Fibroblast of the conjunctiva (primary cell): Measurements from ENCODE around the gene KRTAP4-16.
"Not testable (repeated sequence)": the region's sequence is repeated elsewhere in the genome, so short reads cannot be mapped to it uniquely, and the experiment has no call there.

Experiments used
- DNase-seq: peaks from one replicate; pipeline ENCODE4 v3.0.0-alpha.2; 2010; ENCODE audit warnings: low read depth

KRTAP4-16 gene

DNA sequence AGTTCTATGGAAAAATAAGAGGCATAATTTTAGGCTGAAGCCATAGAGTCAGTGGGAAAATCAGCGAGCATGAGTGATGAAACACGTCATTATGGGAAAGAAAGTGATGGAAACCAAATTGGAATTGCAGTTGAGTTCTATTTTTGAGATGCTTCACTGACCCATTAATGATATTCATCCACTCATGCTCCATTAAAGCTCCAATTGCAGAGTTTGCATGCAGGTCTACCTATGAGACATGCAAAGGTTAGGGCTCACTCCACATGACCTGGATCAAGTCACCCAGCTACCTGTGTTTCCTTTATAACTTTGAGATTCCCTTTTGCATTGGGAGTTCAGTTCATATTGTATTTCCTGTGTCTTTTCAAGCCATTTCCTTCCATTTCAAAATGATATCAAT is 28.3 kb downstream of the KRTAP4-16 start:
- no peak for DNase-seq

DNA sequence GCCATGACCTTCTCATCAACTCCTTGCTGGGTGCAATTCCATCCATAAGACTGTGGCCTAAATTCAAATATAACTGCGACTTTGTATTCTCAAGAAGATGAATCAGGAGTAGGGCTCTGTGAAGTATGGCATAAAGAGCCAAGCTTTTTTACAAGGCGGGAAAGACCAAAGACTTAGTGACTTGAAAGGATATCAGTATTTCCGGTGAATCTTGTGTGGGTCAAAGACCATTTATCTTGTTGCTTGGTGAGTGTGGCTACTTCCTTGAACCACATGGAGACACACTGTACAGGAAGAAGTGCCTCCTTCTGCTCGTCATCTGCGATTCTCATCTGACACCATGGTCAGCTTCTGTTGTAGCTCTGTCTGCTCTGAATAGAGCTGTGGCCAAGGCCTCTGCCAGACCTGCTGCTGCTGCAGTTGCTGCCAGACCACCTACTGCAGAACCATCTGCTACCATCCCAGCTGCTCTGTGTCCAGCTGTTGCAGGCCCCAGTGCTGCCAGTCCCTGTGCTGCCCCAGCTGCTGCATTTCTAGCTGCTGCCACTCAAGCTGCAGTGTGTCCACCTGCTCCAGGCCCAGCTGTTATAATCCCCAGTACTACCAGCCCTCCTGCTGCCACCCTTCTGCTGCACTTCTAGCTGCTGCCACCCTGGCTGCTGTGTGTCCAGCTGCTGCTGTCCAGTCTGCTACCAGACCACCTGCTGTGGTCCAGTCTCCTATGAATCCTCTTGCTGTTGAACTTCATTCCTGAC is 30.2 kb downstream of the KRTAP4-16 start:
- DNase-seq = no peak

DNA sequence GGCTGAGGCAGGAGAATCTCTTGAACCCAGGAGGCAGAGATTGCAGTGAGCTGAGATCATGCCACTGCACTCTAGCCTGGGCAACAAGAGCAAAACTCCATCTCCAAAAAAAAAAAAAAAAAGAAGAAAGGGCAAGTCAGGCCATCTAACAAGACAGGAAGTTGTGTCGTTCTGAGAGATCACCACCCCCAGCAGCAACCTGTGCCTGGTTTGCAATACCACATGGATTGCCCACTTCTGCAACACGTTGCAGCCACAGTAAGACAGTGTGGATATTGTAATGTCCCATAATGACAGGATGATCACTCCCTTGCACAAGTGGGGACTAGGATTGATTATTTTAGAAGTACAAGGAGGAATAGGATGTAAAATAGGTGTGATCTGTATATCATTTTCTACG is 33.0 kb downstream of the KRTAP4-16 start:
- DNase-seq = no peak

DNA sequence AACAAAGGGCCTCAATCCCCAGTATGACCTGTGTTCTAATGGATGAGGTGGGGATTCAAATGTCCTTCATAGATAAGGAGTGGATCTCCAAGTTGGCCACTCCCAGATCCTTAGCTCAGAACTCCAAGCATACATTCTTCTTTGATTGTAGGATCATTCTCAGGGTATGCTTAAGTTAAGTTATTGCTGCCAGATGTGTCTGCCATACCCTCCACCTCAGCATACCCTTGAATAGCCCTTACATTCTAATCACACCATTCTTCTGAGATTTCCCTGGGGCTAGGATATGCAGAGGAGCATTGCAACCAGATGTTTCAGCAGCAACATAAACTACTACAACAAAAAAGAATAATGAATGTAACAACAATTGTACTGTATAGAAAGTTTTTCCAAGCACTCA is 34.7 kb downstream of the KRTAP4-16 start:
- peak; percentile 59 for DNase-seq

DNA sequence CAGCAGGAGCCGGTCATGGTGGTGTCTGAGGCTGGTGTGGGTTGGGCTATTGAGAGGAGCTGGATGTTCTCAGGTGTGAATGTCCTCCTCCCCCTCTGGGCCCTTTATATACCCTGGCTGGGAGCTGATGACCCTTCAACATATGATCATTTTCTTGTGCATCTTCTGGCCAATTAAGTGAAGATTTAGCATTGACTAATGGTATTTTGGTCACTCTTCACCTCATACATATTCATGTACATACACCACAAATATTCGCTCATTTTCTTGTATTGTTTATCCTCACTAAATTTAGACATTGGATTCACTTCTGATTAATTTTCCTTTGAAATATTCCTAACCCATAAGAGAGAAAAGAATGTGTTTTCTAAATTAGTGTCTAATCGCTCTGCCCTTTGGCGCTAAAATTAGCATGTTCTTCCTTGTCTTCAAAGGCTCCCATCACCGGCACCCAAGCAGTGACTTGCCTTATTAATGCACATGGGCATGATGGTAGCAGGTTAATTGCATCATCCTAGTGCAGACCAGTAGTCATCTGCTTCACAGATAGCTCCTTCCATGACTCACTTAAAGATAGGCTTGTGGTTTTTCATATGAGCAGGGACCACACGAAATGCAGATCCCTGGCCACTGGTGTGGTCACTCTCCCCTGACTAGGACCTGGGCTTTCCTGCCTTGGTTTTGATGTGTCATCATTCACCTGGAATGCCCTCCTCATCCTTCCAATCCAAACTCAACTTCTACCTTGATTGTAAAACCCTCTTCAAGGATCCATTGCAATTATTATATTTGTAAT is 36.0 kb downstream of the KRTAP4-16 start, which contains the start of gene KRTAP2-4:
Gene KRTAP2-4 (minus strand): TSS at position 51 of the 796 bp plus-strand sequence. CDS start 34 bp downstream, at position 17.
- no peak for DNase-seq

DNA sequence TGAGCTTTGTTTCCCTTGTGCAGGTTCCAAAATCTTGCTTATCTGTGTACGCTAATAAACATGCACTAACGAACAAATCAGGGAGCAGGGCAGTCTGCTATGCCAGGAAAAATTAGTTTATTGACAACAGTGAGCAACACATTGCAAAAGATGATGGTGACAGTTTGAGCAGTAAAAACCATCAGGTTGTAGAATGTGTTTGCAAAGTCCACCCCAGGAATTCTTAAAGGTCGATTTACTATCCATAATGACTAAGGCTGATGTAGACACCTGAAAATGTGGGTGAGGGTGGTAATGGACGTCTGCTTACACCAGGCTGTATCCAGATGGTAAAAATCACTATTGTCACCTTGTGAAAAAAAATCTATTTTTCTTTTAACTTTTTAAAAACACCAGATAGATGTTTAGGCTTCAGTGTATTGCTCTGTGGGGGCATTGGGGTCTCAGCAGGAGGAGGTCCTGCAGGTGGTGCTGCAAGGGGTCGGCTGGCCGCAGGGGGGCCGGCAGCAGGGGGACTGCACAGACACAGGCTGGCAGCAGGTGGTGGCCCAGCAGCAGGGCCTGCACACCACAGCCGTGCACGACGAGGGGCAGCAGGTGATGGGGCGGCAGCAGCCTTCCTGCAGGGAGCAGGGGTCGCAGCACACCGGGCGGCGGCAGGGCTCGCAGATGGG is 36.9 kb downstream of the KRTAP4-16 start:
- not testable (repeated sequence) for DNase-seq

DNA sequence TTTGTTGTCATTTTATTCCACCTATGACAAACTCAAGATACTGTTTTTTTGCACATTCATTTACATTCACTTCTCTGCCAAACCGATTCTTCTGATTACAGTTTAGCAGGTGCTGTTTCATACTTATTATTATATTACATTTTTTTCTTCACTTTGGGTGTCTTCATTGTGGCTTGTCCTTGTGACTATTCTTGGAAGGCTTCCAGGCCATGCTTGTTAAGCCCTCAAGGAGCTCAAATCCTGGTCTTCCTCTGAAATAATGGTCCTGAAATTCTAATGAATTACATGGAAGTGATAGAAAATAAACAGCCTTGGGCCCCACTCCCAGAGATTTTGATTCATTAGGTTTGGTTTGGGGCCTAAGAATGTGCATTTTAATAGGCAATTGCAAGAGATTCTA is 37.7 kb downstream of the KRTAP4-16 start:
- DNase-seq = no peak

DNA sequence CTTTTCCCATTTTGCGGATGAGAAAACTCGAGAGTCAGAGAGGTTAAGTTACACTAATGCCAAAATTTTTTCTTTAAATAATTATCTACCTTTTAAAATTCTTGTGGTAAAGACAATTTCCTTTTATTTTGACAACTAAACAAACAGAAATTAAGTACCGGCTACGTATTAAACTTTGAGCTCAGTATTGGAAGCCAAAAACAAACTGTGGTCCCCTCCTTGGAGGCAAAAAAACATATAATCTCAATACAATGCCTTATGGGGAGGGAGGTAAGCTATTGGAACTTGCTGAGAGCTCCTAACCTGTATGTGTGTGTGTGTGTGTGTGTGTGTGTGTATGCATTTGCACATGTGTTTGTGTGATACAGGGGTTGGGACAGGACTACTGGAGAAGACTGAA is 38.6 kb downstream of the KRTAP4-16 start:
- DNase-seq = no peak

DNA sequence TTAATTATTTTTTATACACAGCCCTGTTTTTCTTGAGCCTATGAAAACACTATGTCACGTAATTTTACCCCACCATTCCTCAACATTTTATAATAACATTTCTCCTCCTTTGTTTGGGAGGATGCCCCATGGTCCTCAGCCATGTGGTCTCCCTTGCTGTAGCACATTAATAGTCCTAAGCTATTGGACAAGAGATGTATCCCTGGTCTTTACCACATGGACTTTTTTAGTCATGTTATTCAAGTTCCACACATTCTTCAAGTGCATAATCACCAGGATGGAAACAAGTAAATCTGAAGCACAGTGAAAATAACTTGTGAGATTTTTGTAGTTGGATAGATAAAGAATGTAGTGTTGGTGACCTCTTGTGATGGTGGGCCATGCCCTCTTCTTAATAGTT is 40.0 kb downstream of the KRTAP4-16 start:
- DNase-seq = peak; percentile 75

DNA sequence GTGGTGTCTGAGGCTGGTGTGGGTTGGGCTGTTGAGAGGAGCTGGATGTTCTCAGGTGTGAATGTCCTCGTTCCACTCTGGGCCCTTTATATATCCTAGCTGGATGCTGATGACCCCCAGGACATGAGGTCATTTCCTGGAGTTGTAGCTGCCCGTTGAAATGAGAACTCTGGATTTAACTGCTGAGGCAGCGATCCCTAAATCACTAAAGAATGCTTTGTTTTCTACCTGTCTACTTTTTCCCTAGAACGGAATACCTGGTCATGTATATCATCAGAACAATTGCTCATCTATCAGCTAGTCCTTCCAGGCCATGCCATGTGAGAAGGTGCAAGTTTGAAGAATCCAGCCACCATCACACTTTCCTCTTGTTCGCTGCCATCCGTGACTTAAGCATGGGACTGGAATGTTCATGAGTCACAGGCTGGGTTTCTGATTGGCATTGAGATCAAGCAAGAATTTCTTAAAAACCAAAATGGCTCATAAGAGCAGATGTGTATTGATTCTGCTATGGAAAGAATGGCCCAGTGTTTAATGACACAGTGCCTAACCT is 41.9 kb downstream of the KRTAP4-16 start, which contains the start of gene KRTAP2-3:
Gene KRTAP2-3 (minus strand): TSS at position 63 of the 553 bp plus-strand sequence. CDS start 64 bp downstream, outside the sequence.
- peak; percentile 54 for DNase-seq

DNA sequence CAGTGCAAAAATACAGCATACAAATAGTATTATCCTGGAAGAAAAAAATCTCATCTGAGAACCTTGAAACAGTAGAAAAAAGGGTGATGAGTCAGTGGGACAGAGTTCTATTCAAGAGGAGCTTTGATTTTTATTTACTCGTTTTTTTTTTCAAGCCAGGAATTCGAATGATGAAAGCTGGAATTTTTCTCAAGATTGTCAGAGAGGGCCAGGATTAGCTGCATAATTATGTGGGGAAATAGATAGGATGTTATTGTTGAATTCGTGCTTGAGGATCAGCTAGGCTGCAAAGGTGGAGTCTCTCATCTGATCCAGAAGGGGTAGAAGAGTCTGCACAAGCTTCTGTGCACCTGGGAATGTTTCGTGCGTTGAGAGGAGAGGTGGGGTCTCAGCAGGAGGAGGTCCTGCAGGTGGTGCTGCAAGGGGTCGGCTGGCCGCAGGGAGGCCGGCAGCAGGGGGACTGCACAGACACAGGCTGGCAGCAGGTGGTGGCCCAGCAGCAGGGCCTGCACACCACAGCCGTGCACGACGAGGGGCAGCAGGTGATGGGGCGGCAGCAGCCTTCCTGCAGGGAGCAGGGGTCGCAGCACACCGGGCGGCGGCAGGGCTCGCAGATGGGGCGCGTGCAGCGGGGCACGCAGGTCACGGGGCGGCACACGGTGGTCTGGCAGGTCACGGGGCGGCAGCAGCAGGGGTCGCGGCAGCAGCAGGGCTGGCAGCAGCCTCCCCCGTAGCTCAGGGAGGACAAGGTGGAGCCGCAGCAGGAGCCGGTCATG is 42.5 kb downstream of the KRTAP4-16 start:
- not testable (repeated sequence) for DNase-seq

DNA sequence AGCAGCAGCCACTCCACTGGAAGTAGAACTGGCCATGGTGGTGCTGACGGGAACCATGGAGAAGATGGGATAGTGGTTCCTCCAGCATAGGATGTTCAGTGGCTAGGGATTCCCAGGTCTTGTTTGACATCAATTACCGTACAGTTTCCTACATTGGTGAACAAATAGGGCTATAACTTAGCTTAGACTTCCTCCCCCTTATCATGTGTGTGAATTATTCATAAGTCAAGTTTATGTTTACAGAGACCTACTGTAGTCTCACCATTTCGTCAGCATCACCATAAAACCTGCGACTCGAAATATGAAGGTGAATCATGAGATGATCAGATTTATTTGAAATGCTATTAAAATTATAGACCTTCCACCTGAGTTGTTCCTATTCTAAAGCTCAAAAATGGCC is 43.3 kb downstream of the KRTAP4-16 start:
- no peak for DNase-seq

DNA sequence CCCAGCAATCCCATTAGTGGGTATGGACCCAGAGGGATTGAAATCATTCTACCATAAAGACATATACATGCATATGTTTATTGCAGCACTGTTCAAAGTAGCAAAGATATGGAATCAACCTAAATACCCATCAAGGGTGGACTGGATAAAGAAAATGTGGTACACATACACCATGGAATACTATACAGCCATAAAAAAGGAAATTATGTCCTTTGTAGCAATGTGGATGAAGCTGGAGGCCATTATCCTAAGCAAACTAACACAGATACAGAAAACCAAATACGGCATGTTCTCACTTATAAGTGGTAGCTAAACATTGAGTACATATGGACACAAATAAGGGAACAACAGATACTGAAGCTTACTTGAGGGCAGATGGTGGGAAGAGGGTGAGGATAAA is 44.5 kb downstream of the KRTAP4-16 start:
- no peak for DNase-seq

DNA sequence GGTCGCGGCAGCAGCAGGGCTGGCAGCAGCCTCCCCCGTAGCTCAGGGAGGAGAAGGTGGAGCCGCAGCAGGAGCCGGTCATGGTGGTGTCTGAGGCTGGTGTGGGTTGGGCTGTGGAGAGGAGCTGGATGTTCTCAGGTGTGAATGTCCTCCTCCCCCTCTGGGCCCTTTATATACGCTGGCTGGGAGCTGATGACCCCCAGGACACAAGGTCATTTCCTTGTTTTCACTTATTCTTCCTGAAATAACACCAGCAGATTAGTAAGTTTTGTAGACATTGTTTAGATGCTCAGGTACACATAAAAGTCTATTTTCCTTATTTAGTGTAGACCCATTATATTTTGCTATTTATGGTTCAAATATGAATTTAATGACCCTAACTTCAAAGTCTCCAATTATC is 46.9 kb downstream of the KRTAP4-16 start, which contains the start of gene KRTAP2-2:
Gene KRTAP2-2 (minus strand): TSS at position 101 of the 400 bp plus-strand sequence. CDS start 19 bp downstream, at position 82.
- not testable (repeated sequence) for DNase-seq

DNA sequence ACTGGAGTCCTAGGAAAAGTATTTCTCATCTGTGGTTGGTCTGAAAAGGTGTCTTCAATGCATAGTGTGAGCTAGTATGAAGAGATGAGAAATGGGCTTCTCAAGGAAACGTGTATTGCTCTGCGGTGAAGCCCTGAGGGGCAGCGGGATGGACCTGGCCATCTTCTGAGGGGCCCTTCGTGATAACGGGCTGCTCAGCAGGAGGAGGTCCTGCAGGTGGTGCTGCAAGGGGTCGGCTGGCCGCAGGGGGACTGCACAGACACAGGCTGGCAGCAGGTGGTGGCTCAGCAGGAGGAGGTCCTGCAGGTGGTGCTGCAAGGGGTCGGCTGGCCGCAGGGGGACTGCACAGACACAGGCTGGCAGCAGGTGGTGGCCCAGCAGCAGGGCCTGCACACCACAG is 47.5 kb downstream of the KRTAP4-16 start:
- not testable (repeated sequence) for DNase-seq

DNA sequence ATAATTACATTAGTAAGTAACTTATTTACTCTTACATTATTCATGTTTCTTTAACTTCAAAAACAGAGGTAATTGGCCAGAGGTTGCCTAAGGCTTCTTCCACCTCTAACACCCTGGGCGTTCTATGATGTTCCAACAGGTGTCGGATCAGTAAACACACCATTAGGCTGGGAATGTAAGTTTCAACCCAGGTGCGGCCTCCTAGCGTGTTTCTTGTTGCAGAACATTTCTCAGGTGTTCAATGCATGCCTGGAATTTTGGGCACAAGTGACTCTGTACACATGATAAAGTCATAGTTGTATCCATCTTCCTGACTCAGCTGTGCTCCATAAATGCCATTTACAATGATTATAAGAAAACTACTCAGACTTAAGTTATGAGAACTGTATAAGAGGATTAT is 48.0 kb downstream of the KRTAP4-16 start:
- DNase-seq = no peak

DNA sequence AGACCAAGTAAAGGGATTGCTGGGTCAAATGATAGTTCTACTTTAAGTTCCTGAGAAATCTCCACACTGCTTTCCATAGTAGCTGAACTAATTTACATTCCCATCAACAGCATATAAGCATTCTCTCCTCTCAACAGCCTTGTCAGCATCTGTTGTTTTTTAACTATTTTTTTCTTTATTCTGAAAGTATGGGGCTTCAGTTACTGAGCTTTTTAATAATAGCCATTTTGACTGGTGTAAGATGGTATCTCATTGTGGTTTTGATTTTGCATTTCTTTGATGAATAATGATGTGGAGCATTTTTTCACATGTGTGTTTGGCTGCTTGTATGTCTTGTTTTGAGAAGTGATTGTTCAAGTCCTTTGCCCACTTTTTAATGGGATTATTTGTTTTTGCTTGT is 49.4 kb downstream of the KRTAP4-16 start:
- DNase-seq = no peak
